ENCODE data around the gene IQCE.

Gene IQCE

DNA sequence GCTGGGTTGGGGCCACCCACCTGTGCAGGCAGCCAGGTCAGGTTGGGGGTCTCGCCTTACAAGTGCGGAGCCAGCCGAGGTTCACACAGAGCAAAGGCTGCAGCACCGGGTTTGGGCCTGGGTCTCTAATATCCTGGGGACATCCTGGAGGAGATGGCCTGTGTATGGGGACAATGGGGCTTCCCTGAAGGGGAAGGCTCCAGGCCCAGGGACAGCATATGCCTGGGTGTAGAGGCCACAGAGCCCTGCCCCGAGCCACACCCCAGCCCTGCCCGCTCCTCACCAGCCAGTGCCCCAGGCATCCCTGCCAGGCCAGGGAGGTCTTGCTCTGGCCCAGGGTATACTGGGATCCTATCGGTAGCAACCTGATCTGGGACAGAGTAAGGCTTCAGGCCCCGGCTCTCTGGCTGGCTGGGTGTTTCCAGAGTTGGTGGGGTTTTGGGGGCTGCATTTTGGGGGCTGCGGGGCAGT, 82.1 kb downstream of the IQCE start:
- Histone ChIP-seq H3K4me1 (ENCODE audit: control insufficient read depth, insufficient read depth, low read length, poor library complexity, severe bottlenecking) (peaks cover 59% of the 10 kb centered on the region), H3K4me3 (ENCODE audit: extremely low read depth, insufficient read depth, low read length, poor library complexity, severe bottlenecking) (no peak overlapping the region), H3K36me3 (ENCODE audit: control insufficient read depth, insufficient read depth, low read length) (peaks cover 33% of the 10 kb centered on the region), H3K27ac (ENCODE audit: low read depth, low read length, severe bottlenecking) (peak overlapping the region; percentile 90), H3K9me3 (ENCODE audit: control insufficient read depth, low read length) (no peaks in the 10 kb centered on the region)
- 70 to 72% methylated on average over 4 to 8 of the region's 9 CpGs for WGBS, 2 experiments (ENCODE audit: insufficient coverage in 2 of 2)

DNA sequence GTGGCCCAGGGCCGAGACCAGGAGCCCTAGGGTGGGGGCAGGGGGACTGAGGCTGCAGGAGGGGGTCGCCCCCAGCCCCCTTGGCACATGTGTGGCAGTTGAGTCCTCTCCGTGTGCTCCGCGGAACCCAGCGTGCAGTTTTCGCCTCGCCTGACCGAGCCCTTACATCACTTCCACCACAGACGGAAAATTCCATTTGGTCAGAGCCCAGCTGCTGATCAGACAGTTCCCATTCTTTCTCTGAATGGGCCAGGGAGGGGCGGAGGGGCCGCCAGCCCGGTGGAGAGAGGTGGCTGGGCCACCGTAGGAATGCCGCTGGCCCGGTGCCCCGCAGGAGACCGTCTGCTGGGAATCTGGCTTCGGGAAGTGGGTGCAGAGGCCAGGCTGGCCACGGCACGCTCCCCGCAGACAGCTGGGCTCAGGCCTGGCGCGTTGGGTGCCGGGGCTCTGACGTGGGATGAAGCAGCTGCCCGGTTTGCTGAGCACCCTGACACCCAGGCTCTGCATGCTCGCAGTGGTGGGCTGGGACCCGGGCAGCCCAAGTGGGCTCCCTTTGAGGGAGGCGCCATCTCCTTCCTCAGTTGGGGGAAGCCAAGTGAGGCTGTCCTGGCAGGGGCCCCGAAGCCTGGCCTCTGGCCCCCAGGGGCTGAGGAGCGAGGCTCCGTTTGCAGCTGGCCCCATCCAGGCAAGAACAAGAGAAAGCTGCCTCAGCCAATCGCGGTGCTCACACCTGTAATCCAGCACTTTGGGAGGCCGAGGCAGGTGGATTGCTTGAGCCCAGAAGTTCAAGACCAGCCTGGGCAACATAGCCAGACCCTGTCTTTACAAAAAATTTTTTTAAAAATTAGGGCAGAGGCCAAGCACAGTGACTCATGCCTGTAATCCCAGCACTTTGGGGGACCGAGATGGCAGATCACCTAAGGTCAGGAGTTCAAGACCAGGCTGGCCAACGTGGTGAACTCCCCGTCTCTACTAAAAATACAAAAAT, 82.9 kb downstream of the IQCE start:
- no peak overlapping the region for H3K4me3 ChIP-seq (ENCODE audit: extremely low read depth, insufficient read depth, low read length, poor library complexity, severe bottlenecking)
- H3K36me3 ChIP-seq (ENCODE audit: control insufficient read depth, insufficient read depth, low read length) = peaks cover 38% of the 10 kb centered on the region
- H3K9me3 ChIP-seq (ENCODE audit: control insufficient read depth, low read length) = no peaks in the 10 kb centered on the region
- peak overlapping the region; percentile 90 for H3K27ac ChIP-seq (ENCODE audit: low read depth, low read length, severe bottlenecking)
- 54 to 64% methylated on average over 23 to 35 of the region's 39 CpGs for WGBS, 2 experiments (ENCODE audit: insufficient coverage in 2 of 2)
- peaks cover 55% of the 10 kb centered on the region for H3K4me1 ChIP-seq (ENCODE audit: control insufficient read depth, insufficient read depth, low read length, poor library complexity, severe bottlenecking)

DNA sequence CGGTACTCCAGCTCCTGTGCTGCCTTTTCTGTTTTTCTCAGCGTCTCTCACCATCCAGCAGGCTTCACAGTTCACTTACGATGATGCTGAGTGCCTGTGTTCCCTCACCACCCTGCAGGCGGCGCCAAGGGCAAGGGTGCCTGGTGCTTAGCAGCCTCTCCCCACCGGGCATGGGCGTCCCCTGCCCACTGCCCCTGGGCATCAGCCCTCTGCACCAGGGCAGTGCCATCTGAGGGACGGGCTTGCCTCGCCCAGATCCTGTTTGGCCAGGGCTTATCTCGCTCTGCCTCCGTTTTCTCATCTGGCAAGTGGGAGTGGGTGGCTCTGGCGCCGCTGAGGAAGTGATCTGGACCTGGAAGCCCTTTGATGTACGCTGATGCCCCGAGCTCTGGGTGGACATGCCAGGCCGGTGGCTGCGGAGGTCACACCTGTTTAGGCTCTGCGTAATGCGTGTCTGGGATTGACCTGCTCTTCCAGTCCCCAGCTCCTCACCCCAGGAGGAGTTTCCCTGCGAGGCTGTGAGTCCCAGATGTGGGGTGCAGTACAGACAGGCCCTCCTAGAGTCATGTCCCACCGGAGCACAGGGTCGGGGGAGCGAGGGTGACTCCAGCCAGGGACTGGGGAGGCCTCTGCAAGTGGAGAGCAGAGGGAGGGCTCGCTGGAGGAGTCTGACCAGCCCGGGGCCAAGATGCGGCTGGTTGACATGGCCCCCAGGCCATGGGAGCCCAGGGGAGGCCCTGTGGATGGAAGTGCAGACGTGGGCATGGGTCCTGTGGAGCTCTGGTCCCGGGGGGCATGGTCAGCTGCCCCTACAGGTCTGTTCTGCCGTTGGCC, 84.8 kb downstream of the IQCE start:
- Histone ChIP-seq H3K4me3 (ENCODE audit: extremely low read depth, insufficient read depth, low read length, poor library complexity, severe bottlenecking) (no peak overlapping the region), H3K4me1 (ENCODE audit: control insufficient read depth, insufficient read depth, low read length, poor library complexity, severe bottlenecking) (peaks cover 41% of the 10 kb centered on the region), H3K27ac (ENCODE audit: low read depth, low read length, severe bottlenecking) (peak overlapping the region; percentile 16), H3K9me3 (ENCODE audit: control insufficient read depth, low read length) (no peaks in the 10 kb centered on the region), H3K36me3 (ENCODE audit: control insufficient read depth, insufficient read depth, low read length) (peaks cover 45% of the 10 kb centered on the region)
- WGBS, 2 experiments (ENCODE audit: insufficient coverage in 2 of 2) = 91 to 92% methylated on average over 24 to 27 of the region's 29 CpGs

GRCh38 chr7:2644220-2644561, 85.4 kb downstream of the IQCE start:
- H3K27ac ChIP-seq (ENCODE audit: low read depth, low read length, severe bottlenecking) = peak overlapping the region; percentile 16
- peaks cover 40% of the 10 kb centered on the region for H3K4me1 ChIP-seq (ENCODE audit: control insufficient read depth, insufficient read depth, low read length, poor library complexity, severe bottlenecking)
- no peak overlapping the region for H3K4me3 ChIP-seq (ENCODE audit: extremely low read depth, insufficient read depth, low read length, poor library complexity, severe bottlenecking)
- H3K36me3 ChIP-seq (ENCODE audit: control insufficient read depth, insufficient read depth, low read length) = peaks cover 48% of the 10 kb centered on the region
- 80 to 91% methylated on average over 5 to 6 of the region's 6 CpGs for WGBS, 2 experiments (ENCODE audit: insufficient coverage in 2 of 2)
- no peaks in the 10 kb centered on the region for H3K9me3 ChIP-seq (ENCODE audit: control insufficient read depth, low read length)

DNA sequence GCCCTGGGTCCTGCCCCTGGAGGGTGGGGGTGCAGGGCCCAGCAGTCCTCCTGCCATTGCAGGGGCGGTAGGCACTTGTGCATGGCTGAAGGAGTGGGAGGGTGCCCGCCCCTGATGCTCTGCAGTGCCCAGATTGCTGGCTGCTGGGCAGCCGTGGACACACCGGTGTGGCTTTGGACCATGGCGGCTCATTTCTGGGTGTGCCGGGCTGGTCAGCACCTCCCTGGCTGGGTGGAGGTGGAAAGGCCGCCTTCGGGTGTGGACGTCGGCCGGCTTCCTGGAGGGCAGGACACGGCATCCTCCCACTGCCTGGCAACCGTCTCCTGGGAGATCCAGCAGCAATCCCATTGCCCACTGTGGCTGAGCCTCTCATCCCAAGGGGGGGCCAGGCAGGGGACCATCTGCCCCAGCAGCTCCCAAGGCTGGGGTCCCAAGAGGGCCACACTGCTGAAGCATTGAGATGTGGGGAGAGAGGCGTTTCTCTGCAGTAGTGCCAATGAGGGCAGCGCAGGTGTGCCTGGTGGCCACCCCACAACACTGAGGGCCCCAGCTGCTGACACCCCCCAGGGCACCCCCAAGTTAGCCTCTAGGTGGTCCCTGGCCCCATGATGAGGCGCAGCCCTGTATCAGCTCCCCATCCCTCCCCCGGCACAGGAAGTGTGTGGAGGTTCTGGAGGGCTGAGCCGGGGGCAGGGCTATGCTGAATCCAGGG, 85.9 kb downstream of the IQCE start:
- Histone ChIP-seq H3K9me3 (ENCODE audit: control insufficient read depth, low read length) (no peaks in the 10 kb centered on the region), H3K27ac (ENCODE audit: low read depth, low read length, severe bottlenecking) (peak overlapping the region; percentile 69), H3K4me1 (ENCODE audit: control insufficient read depth, insufficient read depth, low read length, poor library complexity, severe bottlenecking) (peaks cover 40% of the 10 kb centered on the region), H3K36me3 (ENCODE audit: control insufficient read depth, insufficient read depth, low read length) (peaks cover 51% of the 10 kb centered on the region), H3K4me3 (ENCODE audit: extremely low read depth, insufficient read depth, low read length, poor library complexity, severe bottlenecking) (no peak overlapping the region)
- WGBS, 2 experiments (ENCODE audit: insufficient coverage in 2 of 2) = 85 to 87% methylated on average over 13 to 14 of the region's 18 CpGs

DNA sequence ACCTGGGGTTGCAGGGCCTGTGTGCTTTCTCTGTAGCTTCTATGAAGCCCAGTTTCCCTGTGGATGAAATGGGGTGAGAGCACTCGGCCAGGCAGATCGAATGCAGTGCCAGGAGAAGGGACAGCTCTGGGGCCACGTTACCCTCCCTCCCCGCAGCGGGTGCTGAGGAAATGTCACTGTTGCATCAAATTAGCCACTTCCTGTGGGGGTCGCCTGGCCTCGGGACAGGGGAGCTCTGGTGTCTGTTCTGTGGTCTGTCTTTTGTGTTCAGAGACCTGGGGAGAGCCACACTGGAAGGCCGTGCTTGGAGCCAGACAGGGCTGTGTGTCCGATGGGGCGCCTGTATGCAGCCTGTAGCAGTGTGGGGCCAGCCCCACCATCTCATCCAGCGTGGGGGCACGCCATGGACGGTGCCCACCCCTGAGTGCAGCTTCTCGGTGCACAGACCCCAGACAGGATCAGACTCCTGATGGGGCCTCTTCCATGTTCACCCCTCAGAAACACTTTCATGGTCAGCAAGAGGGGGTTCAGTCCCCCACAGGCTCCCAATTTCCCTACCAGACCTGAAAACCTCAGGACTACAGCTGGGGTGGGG, 86.6 kb downstream of the IQCE start:
- no peak overlapping the region for H3K4me3 ChIP-seq (ENCODE audit: extremely low read depth, insufficient read depth, low read length, poor library complexity, severe bottlenecking)
- H3K27ac ChIP-seq (ENCODE audit: low read depth, low read length, severe bottlenecking) = peak overlapping the region; percentile 69
- H3K9me3 ChIP-seq (ENCODE audit: control insufficient read depth, low read length) = no peaks in the 10 kb centered on the region
- peaks cover 40% of the 10 kb centered on the region for H3K4me1 ChIP-seq (ENCODE audit: control insufficient read depth, insufficient read depth, low read length, poor library complexity, severe bottlenecking)
- H3K36me3 ChIP-seq (ENCODE audit: control insufficient read depth, insufficient read depth, low read length) = peaks cover 57% of the 10 kb centered on the region
- WGBS, 2 experiments (ENCODE audit: insufficient coverage in 2 of 2) = 56 to 59% methylated on average over 8 to 14 of the region's 14 CpGs

- Histone ChIP-seq H3K27ac (ENCODE audit: low read depth, low read length, severe bottlenecking) (no peak overlapping the region), H3K9me3 (ENCODE audit: control insufficient read depth, low read length) (no peaks in the 10 kb centered on the region), H3K36me3 (ENCODE audit: control insufficient read depth, insufficient read depth, low read length) (peaks cover 61% of the 10 kb centered on the region), H3K4me1 (ENCODE audit: control insufficient read depth, insufficient read depth, low read length, poor library complexity, severe bottlenecking) (peaks cover 30% of the 10 kb centered on the region), H3K4me3 (ENCODE audit: extremely low read depth, insufficient read depth, low read length, poor library complexity, severe bottlenecking) (no peak overlapping the region)
- 91 to 97% methylated on average over 7 to 8 of the region's 10 CpGs for WGBS, 2 experiments (ENCODE audit: insufficient coverage in 2 of 2)
Observed at GRCh38 chr7:2646336-2646679, 87.5 kb downstream of the IQCE start.

- no peak overlapping the region for H3K27ac ChIP-seq (ENCODE audit: low read depth, low read length, severe bottlenecking)
- H3K9me3 ChIP-seq (ENCODE audit: control insufficient read depth, low read length) = no peaks in the 10 kb centered on the region
- WGBS, 2 experiments (ENCODE audit: insufficient coverage in 2 of 2) = 95 to 97% methylated on average over 51 to 58 of the region's 73 CpGs
- no peak overlapping the region for H3K4me3 ChIP-seq (ENCODE audit: extremely low read depth, insufficient read depth, low read length, poor library complexity, severe bottlenecking)
- H3K4me1 ChIP-seq (ENCODE audit: control insufficient read depth, insufficient read depth, low read length, poor library complexity, severe bottlenecking) = peaks cover 25% of the 10 kb centered on the region
- H3K36me3 ChIP-seq (ENCODE audit: control insufficient read depth, insufficient read depth, low read length) = peaks cover 68% of the 10 kb centered on the region
Observed at GRCh38 chr7:2646680-2647571, 88.1 kb downstream of the IQCE start.

DNA sequence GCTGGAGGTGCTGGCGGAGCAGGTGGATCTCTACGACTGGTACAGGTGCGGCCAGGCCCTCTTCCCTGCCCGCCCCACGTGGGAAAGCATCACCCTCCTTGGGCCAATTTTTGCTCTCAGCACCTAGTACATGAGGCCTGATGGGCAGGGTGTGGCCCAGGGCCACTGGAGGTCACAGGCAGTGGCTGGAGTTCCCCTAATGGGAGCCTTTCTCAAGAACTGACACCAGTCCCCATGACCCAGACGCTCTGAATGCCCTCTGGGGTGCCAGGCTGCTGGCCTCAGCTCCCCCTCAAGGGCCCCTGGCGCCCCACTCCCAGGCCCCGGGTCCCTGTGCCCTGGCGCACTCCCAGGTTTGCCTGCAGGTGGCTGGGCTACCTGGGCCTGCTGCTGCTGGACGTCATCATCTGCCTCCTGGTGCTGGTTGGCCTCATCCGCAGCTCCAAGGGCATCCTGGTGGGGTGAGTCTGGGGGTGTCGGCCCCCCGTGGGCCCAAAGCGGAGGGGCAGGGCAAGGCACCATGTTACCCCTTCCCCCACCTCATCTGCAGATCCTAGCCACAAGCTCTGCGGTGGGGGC, 88.9 kb downstream of the IQCE start:
- Histone ChIP-seq H3K9me3 (ENCODE audit: control insufficient read depth, low read length) (no peaks in the 10 kb centered on the region), H3K27ac (ENCODE audit: low read depth, low read length, severe bottlenecking) (no peak overlapping the region), H3K4me3 (ENCODE audit: extremely low read depth, insufficient read depth, low read length, poor library complexity, severe bottlenecking) (no peak overlapping the region), H3K4me1 (ENCODE audit: control insufficient read depth, insufficient read depth, low read length, poor library complexity, severe bottlenecking) (peaks cover 22% of the 10 kb centered on the region), H3K36me3 (ENCODE audit: control insufficient read depth, insufficient read depth, low read length) (peaks cover 69% of the 10 kb centered on the region)
- 94 to 95% methylated on average over 9 to 13 of the region's 15 CpGs for WGBS, 2 experiments (ENCODE audit: insufficient coverage in 2 of 2)

Measured in mesodermal cell (in vitro differentiated cells).